ENCODE results near the gene SERPINB8. TPM values are rescaled to one million over a fixed set of nuclear protein-coding genes. Genes with fewer than 3 reads are reported as not detected.

SERPINB8 gene
- total and polyA plus RNA-seq, 2 of the 13 experiments (the other 11 are each of a cell fraction or from before 2014, with no cell fraction given), result 0.95 to 2.2 TPM

DNA sequence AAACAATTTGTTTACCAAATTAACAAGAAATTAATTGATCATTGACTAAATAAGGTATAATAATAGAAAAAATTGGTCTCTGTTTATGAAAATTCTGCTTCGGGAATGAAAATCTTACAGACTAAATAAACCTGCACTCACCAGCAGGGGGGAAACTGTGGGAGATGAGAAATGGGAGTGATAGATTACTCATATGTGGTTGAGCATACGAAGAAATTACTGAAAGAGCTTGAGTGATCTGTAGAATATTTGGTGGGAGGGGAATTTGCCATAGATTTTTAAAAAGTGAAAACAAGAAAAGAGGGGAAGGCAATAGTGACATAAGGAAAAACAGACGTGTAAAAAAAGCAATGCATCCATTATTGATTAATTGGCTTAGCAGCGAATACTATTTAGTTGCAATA, 18.6 kb upstream of the SERPINB8 start:
- Histone ChIP-seq H2AFZ (ENCODE audit: low read length) (no peak overlapping the region), H3K9ac (ENCODE audit: insufficient read depth, low read depth, low read length) (no peak overlapping the region), H3K9me3 (ENCODE audit: low read length) (no peaks in the 10 kb centered on the region), H3K4me1 (ENCODE audit: insufficient read depth, low read length) (no peaks in the 10 kb centered on the region), H3K27ac (ENCODE audit: extremely low read length, insufficient read depth, low read length) (no peak overlapping the region), H4K20me1 (ENCODE audit: insufficient read depth, low read length) (no peaks in the 10 kb centered on the region), H3K4me3 (replicated peaks in 1 of 3; ENCODE audit: insufficient read depth in 1 of 3, low read depth in 2 of 3, low read length in 3 of 3) (no peak overlapping the region), H3K36me3 (replicated peaks in 1 of 2; ENCODE audit: control insufficient read depth in 1 of 2, insufficient read depth in 2 of 2, low read length in 2 of 2) (no peaks in the 10 kb centered on the region), H3K27me3 (ENCODE audit: control insufficient read depth in 1 of 2, insufficient read depth in 2 of 2, low read length in 2 of 2) (peaks cover 0 to 2% of the 10 kb centered on the region in 2 experiments; a peak in 1 of 5 replicates), H3K79me2 (ENCODE audit: insufficient read depth, low read length) (no peaks in the 10 kb centered on the region), H3K4me2 (ENCODE audit: low read depth, low read length) (no peak overlapping the region)
- intact Hi-C loops (cut with micrococcal nuclease; ENCODE audit: unreplicated experiment) (no loop called here), in situ Hi-C loops (cut with HindIII; ENCODE audit: extremely low pct_ligation_motif_present, low pct_unique_long_range_greater_than_20kb) (no loop called here)
- DNase-seq (ENCODE audit: low spot score) (no peak), ATAC-seq (no peak), FAIRE-seq (no peak)
- WGBS (ENCODE audit: low lambda C conversion rate), result 24% methylated on average over 4 of the region's 4 CpGs
- CTCF ChIA-PET (ENCODE audit: low intra/inter-chr PET ratio, low total read pairs), result no interaction called here
- TF ChIP-seq, protein P1, sequence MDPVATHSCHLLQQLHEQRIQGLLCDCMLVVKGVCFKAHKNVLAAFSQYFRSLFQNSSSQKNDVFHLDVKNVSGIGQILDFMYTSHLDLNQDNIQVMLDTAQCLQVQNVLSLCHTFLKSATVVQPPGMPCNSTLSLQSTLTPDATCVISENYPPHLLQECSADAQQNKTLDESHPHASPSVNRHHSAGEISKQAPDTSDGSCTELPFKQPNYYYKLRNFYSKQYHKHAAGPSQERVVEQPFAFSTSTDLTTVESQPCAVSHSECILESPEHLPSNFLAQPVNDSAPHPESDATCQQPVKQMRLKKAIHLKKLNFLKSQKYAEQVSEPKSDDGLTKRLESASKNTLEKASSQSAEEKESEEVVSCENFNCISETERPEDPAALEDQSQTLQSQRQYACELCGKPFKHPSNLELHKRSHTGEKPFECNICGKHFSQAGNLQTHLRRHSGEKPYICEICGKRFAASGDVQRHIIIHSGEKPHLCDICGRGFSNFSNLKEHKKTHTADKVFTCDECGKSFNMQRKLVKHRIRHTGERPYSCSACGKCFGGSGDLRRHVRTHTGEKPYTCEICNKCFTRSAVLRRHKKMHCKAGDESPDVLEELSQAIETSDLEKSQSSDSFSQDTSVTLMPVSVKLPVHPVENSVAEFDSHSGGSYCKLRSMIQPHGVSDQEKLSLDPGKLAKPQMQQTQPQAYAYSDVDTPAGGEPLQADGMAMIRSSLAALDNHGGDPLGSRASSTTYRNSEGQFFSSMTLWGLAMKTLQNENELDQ (CRISPR knock-in tag; IDR thresholded peaks at IDR 0.05; ENCODE audit: borderline replicate concordance), result no peak
- TF ChIP-seq HNF4G (IDR thresholded peaks at IDR 0.05; ENCODE audit: borderline replicate concordance, low read depth, low read length) (no peak), HNF4G (CRISPR knock-in tag; IDR thresholded peaks at IDR 0.05; ENCODE audit: borderline replicate concordance, low read depth) (no peak), ARID2 (CRISPR knock-in tag; IDR thresholded peaks at IDR 0.05; ENCODE audit: borderline replicate concordance) (no peak), ZFP1 (CRISPR knock-in tag; IDR thresholded peaks at IDR 0.05) (no peak), POLR2AphosphoS2 (IDR thresholded peaks at IDR 0.05; ENCODE audit: low read depth, low read length) (no peak), ZNF136 (CRISPR knock-in tag; IDR thresholded peaks at IDR 0.05; ENCODE audit: low read depth) (no peak), ZBTB38 (CRISPR knock-in tag; IDR thresholded peaks at IDR 0.05) (no peak), ZBTB8A (CRISPR knock-in tag; IDR thresholded peaks at IDR 0.05; ENCODE audit: borderline replicate concordance, low read depth) (no peak)
- TF ChIP-seq, protein P2, sequence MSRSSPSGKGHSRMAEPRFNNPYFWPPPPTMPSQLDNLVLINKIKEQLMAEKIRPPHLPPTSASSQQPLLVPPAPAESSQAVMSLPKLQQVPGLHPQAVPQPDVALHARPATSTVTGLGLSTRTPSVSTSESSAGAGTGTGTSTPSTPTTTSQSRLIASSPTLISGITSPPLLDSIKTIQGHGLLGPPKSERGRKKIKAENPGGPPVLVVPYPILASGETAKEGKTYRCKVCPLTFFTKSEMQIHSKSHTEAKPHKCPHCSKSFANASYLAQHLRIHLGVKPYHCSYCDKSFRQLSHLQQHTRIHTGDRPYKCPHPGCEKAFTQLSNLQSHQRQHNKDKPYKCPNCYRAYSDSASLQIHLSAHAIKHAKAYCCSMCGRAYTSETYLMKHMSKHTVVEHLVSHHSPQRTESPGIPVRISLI (CRISPR knock-in tag; IDR thresholded peaks at IDR 0.05; ENCODE audit: borderline replicate concordance), result no peak
- TF ChIP-seq, protein P3, sequence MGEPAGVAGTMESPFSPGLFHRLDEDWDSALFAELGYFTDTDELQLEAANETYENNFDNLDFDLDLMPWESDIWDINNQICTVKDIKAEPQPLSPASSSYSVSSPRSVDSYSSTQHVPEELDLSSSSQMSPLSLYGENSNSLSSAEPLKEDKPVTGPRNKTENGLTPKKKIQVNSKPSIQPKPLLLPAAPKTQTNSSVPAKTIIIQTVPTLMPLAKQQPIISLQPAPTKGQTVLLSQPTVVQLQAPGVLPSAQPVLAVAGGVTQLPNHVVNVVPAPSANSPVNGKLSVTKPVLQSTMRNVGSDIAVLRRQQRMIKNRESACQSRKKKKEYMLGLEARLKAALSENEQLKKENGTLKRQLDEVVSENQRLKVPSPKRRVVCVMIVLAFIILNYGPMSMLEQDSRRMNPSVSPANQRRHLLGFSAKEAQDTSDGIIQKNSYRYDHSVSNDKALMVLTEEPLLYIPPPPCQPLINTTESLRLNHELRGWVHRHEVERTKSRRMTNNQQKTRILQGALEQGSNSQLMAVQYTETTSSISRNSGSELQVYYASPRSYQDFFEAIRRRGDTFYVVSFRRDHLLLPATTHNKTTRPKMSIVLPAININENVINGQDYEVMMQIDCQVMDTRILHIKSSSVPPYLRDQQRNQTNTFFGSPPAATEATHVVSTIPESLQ (CRISPR knock-in tag; conservative IDR thresholded peaks at IDR 0.05), result no peak
- BruUV-seq (replicated peaks), result no TSS peak
- POLR2A ChIA-PET, result no interaction called here
